PC-3 (cell line): ENCODE data around the gene MAP7. TPM values are rescaled to one million over a fixed set of nuclear protein-coding genes. Genes with fewer than 3 reads are reported as not detected.

Experiments
- ATAC-seq: fragments of 200-7000 bp; cut with Tn5 transposase; 2 replicates; pipeline ENCODE4 v1.9.1; 2020; ENCODE audit warnings: mild to moderate bottlenecking, moderate library complexity
- BruUV-seq: library from RNA; stranded (reverse); fragments of 400-500 nt; replicated peaks from 2 replicates; lab custom pipeline; 2021; lab: Mats Ljungman, UMichigan
- CTCF ChIA-PET: fragments of 300-600 bp; sonication (Branson Sonifier 250); formaldehyde crosslinking; loops from one replicate; lab custom pipeline; 2022; ENCODE audit warnings: antibody characterized with exemption; lab: Charles Lee
- POLR2A ChIA-PET: fragments of 300-600 bp; sonication (Branson Sonifier 250); formaldehyde crosslinking; loops from one replicate; lab custom pipeline; 2022; ENCODE audit warnings: antibody characterized with exemption; ENCODE audit not compliant: unreplicated experiment; lab: Charles Lee
- DNase-seq: peaks from one replicate; pipeline ENCODE4 v3.0.0-alpha.2; 2015
- H2AFZ ChIP-seq: fragments of 300-600 bp; sonication (generic); 2 replicates; pipeline ENCODE4 v1.6.0; 2016; ENCODE audit warnings: antibody characterized with exemption, low read length
- H3F3A ChIP-seq: fragments of 300-600 bp; sonication (generic); one replicate; pipeline ENCODE4 v1.6.0; 2017; ENCODE audit warnings: antibody characterized with exemption, low read length, control low read depth, mild to moderate bottlenecking; ENCODE audit not compliant: unreplicated experiment
- H3K27ac ChIP-seq: fragments of 300-600 bp; sonication (generic); 2 replicates; pipeline ENCODE4 v1.5.1; 2016; ENCODE audit warnings: mild to moderate bottlenecking, low read length
- H3K27me3 ChIP-seq: fragments of 300-600 bp; sonication (generic); 2 replicates; pipeline ENCODE4 v1.6.1; 2016; ENCODE audit warnings: low read length, mixed read lengths
- H3K36me3 ChIP-seq: fragments of 300-600 bp; sonication (generic); 2 replicates; pipeline ENCODE4 v1.6.1; 2016; ENCODE audit warnings: low read depth, mixed run types, low read length, mixed read lengths
- H3K4me1 ChIP-seq: fragments of 300-600 bp; sonication (generic); 2 replicates; pipeline ENCODE4 v1.5.1; 2016; ENCODE audit warnings: low read length; ENCODE audit not compliant: insufficient read depth
- H3K4me2 ChIP-seq: fragments of 300-600 bp; sonication (generic); 2 replicates; pipeline ENCODE4 v1.6.0; 2016; ENCODE audit warnings: low read length
- H3K4me3 ChIP-seq: fragments of 300-600 bp; sonication (generic); 2 replicates; pipeline ENCODE4 v1.5.1; 2016; ENCODE audit warnings: mild to moderate bottlenecking, low read length, mixed read lengths
- H3K79me2 ChIP-seq: fragments of 300-600 bp; sonication (generic); 2 replicates; pipeline ENCODE4 v1.6.1; 2017; ENCODE audit warnings: low read length, mixed read lengths
- H3K9ac ChIP-seq: fragments of 300-600 bp; sonication (generic); 2 replicates; pipeline ENCODE4 v1.6.0; 2016; ENCODE audit warnings: mild to moderate bottlenecking, low read length
- H3K9me2 ChIP-seq: fragments of 300-600 bp; sonication (generic); replicated peaks from 2 replicates; pipeline ENCODE4 v1.6.1; 2016; ENCODE audit warnings: mixed run types, low read length, mixed read lengths
- H3K9me3 ChIP-seq: fragments of 300-600 bp; sonication (generic); 2 replicates; pipeline ENCODE4 v1.6.1; 2016; ENCODE audit warnings: low read length, mixed read lengths
- H4K20me1 ChIP-seq: fragments of 300-600 bp; sonication (generic); 2 replicates; pipeline ENCODE4 v1.6.1; 2016; ENCODE audit warnings: low read length, mixed read lengths
- CTCF ChIP-seq: fragments of 300-600 bp; sonication (generic); conservative IDR thresholded peaks from 2 replicates; pipeline ENCODE4 v1.5.1; 2017; ENCODE audit warnings: antibody characterized with exemption, low read depth, mild to moderate bottlenecking, low read length
- EZH2 ChIP-seq: fragments of 300-600 bp; sonication (generic); IDR thresholded peaks from one replicate; pipeline ENCODE4 v1.6.1; 2017; ENCODE audit warnings: antibody characterized with exemption, mild to moderate bottlenecking, low read length; ENCODE audit not compliant: unreplicated experiment
- EZH2phosphoT487 ChIP-seq: fragments of 300-600 bp; sonication (generic); IDR thresholded peaks from 2 replicates; pipeline ENCODE4 v1.6.1; 2018; ENCODE audit warnings: mild to moderate bottlenecking, antibody characterized with exemption, low read length, borderline replicate concordance
- intact Hi-C: fragments of 100-400 bp; cut with micrococcal nuclease; formaldehyde crosslinking; loops from 2 replicates; pipeline ENCODE4 v1.9.0; 2023
- total RNA-seq: library from RNA; depleted of rRNA; stranded (reverse); fragments of >200 nt; gene quantifications from 2 replicates; pipeline ENCODE4 v1.2.3, GENCODE V29; 2014

Gene MAP7
- total RNA-seq, 1 experiment from 2014 or later = 13.9 TPM

GRCh38 chr6:136341367-136341766, 208.9 kb downstream of the MAP7 start:
- no peaks in the 10 kb centered on the region for H3K79me2 ChIP-seq
- no peak overlapping the region for H3K4me2 ChIP-seq
- no peak overlapping the region for H3K27ac ChIP-seq
- peaks cover 4% of the 10 kb centered on the region; the same call in 1 of the 2 replicates for H3K4me1 ChIP-seq
- no peaks in the 10 kb centered on the region for H3K36me3 ChIP-seq
- CTCF ChIA-PET = no interaction called here
- intact Hi-C loops = no loop called here
- no TSS peak for BruUV-seq
- DNase-seq (no peak), ATAC-seq (no peak)
- H3K9me2 ChIP-seq = no peaks in the 10 kb centered on the region
- H3K9ac ChIP-seq = no peak overlapping the region
- H3K9me3 ChIP-seq = no peaks in the 10 kb centered on the region
- POLR2A ChIA-PET = no interaction called here
- no peak overlapping the region for H2AFZ ChIP-seq
- H4K20me1 ChIP-seq = no peaks in the 10 kb centered on the region
- H3F3A ChIP-seq = no peaks in the 10 kb centered on the region
- TF ChIP-seq EZH2phosphoT487 = no peak
- TF ChIP-seq CTCF = no peak
- no peak for TF ChIP-seq EZH2
- H3K4me3 ChIP-seq = no peak overlapping the region
- H3K27me3 ChIP-seq = no peaks in the 10 kb centered on the region

DNA sequence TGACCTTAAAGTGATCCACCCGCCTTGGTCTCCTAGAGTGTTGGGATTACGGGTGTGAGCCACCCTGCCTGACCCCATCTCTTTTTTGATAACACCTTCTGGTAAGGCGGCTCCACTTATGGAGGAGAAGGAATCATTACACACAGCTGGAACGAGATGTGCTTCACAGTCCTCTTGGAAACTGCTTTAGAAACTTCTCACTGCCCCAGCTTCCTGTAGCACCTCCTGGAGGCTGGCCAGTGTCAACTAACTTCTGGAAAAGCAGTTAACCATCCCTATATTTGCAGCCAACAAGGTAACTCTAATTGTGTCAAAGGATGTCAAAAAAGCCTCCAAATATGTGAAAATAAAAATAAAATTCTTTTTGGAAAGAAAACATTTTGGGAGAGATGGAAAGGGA, 211.7 kb downstream of the MAP7 start:
- BruUV-seq = no TSS peak
- H3K9ac ChIP-seq = no peak overlapping the region
- no peak overlapping the region for H2AFZ ChIP-seq
- no peaks in the 10 kb centered on the region for H3K79me2 ChIP-seq
- peak; percentile 28; the same call in 1 of the 2 replicates for TF ChIP-seq CTCF
- TF ChIP-seq EZH2phosphoT487 = no peak
- H3K4me1 ChIP-seq = peaks cover 4% of the 10 kb centered on the region; the same call in 1 of the 2 replicates
- no peak overlapping the region for H3K4me2 ChIP-seq
- H4K20me1 ChIP-seq = no peaks in the 10 kb centered on the region
- no peak overlapping the region for H3K27ac ChIP-seq
- ATAC-seq (no peak), DNase-seq (no peak)
- no peaks in the 10 kb centered on the region for H3F3A ChIP-seq
- ChIA-PET POLR2A (no interaction called here), CTCF (no interaction called here)
- intact Hi-C loops = no loop called here
- no peaks in the 10 kb centered on the region for H3K27me3 ChIP-seq
- H3K4me3 ChIP-seq = no peak overlapping the region
- no peaks in the 10 kb centered on the region for H3K9me3 ChIP-seq
- no peaks in the 10 kb centered on the region for H3K9me2 ChIP-seq
- H3K36me3 ChIP-seq = no peaks in the 10 kb centered on the region

DNA sequence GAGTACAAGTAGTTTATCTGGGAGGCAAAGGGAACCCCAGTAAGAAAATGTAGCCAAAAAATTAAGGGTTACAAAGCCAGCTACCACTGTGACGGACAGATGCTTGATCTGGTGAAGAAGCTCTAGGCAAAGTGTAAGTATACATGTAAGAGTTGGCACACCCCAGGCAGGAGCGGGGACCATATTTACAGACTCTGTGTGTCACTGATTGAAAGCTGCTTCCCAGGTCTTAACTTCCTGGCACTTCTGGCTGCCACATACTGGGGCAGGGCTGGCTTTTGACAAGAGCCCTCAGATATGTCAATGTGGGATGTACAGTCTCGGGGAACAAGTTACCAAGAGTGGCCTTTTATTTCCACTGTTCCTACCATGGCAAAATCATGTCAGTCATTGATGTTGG, 212.6 kb downstream of the MAP7 start:
- H3F3A ChIP-seq = no peaks in the 10 kb centered on the region
- DNase-seq = no peak
- POLR2A ChIA-PET = no interaction called here
- no peak overlapping the region for H3K4me2 ChIP-seq
- no peak overlapping the region for H3K27ac ChIP-seq
- no peak for TF ChIP-seq CTCF
- no peak for TF ChIP-seq EZH2
- no peak for TF ChIP-seq EZH2phosphoT487
- H3K4me3 ChIP-seq = no peak overlapping the region
- peaks cover 4% of the 10 kb centered on the region; the same call in 1 of the 2 replicates for H3K4me1 ChIP-seq
- CTCF ChIA-PET = no interaction called here
- no peaks in the 10 kb centered on the region for H3K9me3 ChIP-seq
- no peaks in the 10 kb centered on the region for H3K27me3 ChIP-seq
- H3K79me2 ChIP-seq = no peaks in the 10 kb centered on the region
- H3K9me2 ChIP-seq = no peaks in the 10 kb centered on the region
- intact Hi-C loops = no loop called here
- H3K9ac ChIP-seq = no peak overlapping the region
- H2AFZ ChIP-seq = no peak overlapping the region
- H4K20me1 ChIP-seq = no peaks in the 10 kb centered on the region
- no TSS peak for BruUV-seq
- no peaks in the 10 kb centered on the region for H3K36me3 ChIP-seq
- ATAC-seq = no peak
